HG03025 (cell line): ENCODE measurements around the gene PEPD.

Source experiments
- ATAC-seq: cut with Tn5 transposase; IDR thresholded peaks from one replicate; pipeline ENCODE4 v1.9.1; 2021; ENCODE audit warnings: mild to moderate bottlenecking, moderate library complexity; ENCODE audit not compliant: unreplicated experiment, low FRiP score

The PEPD gene

GRCh38 chr19:33400856-33401682 lies 120.5 kb downstream of the PEPD start:
- ATAC-seq, result no peak

GRCh38 chr19:33399745-33400681 lies 121.6 kb downstream of the PEPD start:
- ATAC-seq, result no peak

- no peak for ATAC-seq
Measured at GRCh38 chr19:33399081-33399744, 122.4 kb downstream of the PEPD start.

GRCh38 chr19:33398361-33399060 lies 123.1 kb downstream of the PEPD start:
- no peak for ATAC-seq

GRCh38 chr19:33397536-33398360 lies 123.8 kb downstream of the PEPD start:
- ATAC-seq, result no peak

- ATAC-seq, result no peak
Measured at GRCh38 chr19:33396701-33397535, 124.7 kb downstream of the PEPD start.

GRCh38 chr19:33395561-33396550 lies 125.7 kb downstream of the PEPD start:
- ATAC-seq, result no peak

GRCh38 chr19:33394723-33395560 lies 126.6 kb downstream of the PEPD start:
- ATAC-seq, result no peak

- no peak for ATAC-seq
Measured at GRCh38 chr19:33394006-33394722, 127.4 kb downstream of the PEPD start.

GRCh38 chr19:33393286-33394005 lies 128.1 kb downstream of the PEPD start:
- ATAC-seq, result no peak

GRCh38 chr19:33392341-33393285 lies 129.0 kb downstream of the PEPD start:
- ATAC-seq, result no peak

GRCh38 chr19:33391631-33392249 lies 129.9 kb downstream of the PEPD start:
- no peak for ATAC-seq

GRCh38 chr19:33390908-33391630 lies 130.5 kb downstream of the PEPD start:
- ATAC-seq, result no peak
